ENCODE measurements around the gene PLA2G5.

The PLA2G5 gene

GRCh38 chr1:20139776-20140612 is 70.0 kb downstream of the PLA2G5 start:
- Histone ChIP-seq H3K36me3 (ENCODE audit: control insufficient read depth in 2 of 2, insufficient read depth in 2 of 2, low read length in 2 of 2) (no peaks in the 10 kb centered on the region), H3K27ac (ENCODE audit: low read depth in 2 of 2, low read length in 2 of 2) (no peak overlapping the region), H3K27me3 (ENCODE audit: control insufficient read depth in 2 of 2, insufficient read depth in 2 of 2, low read length in 2 of 2) (no peaks in the 10 kb centered on the region), H3K4me3 (ENCODE audit: low read length in 2 of 2) (no peak overlapping the region), H3K9me3 (ENCODE audit: control insufficient read depth in 2 of 2, low read length in 2 of 2) (no peaks in the 10 kb centered on the region), H3K9ac (ENCODE audit: low read depth in 1 of 2, low read length in 2 of 2) (no peak overlapping the region), H3K4me1 (ENCODE audit: control insufficient read depth in 2 of 2, insufficient read depth in 2 of 2, low read length in 2 of 2) (no peaks in the 10 kb centered on the region)

GRCh38 chr1:20141001-20141400 is 71.0 kb downstream of the PLA2G5 start:
- Histone ChIP-seq H3K36me3 (ENCODE audit: control insufficient read depth in 2 of 2, insufficient read depth in 2 of 2, low read length in 2 of 2) (no peaks in the 10 kb centered on the region), H3K9ac (ENCODE audit: low read depth in 1 of 2, low read length in 2 of 2) (no peak overlapping the region), H3K4me1 (ENCODE audit: control insufficient read depth in 2 of 2, insufficient read depth in 2 of 2, low read length in 2 of 2) (no peaks in the 10 kb centered on the region), H3K27ac (ENCODE audit: low read depth in 2 of 2, low read length in 2 of 2) (no peak overlapping the region), H3K4me3 (ENCODE audit: low read length in 2 of 2) (no peak overlapping the region), H3K9me3 (ENCODE audit: control insufficient read depth in 2 of 2, low read length in 2 of 2) (no peaks in the 10 kb centered on the region), H3K27me3 (ENCODE audit: control insufficient read depth in 2 of 2, insufficient read depth in 2 of 2, low read length in 2 of 2) (no peaks in the 10 kb centered on the region)

- Histone ChIP-seq H3K27me3 (ENCODE audit: control insufficient read depth in 2 of 2, insufficient read depth in 2 of 2, low read length in 2 of 2) (no peaks in the 10 kb centered on the region), H3K9me3 (ENCODE audit: control insufficient read depth in 2 of 2, low read length in 2 of 2) (no peaks in the 10 kb centered on the region), H3K27ac (ENCODE audit: low read depth in 2 of 2, low read length in 2 of 2) (no peak overlapping the region), H3K4me3 (ENCODE audit: low read length in 2 of 2) (no peak overlapping the region), H3K36me3 (ENCODE audit: control insufficient read depth in 2 of 2, insufficient read depth in 2 of 2, low read length in 2 of 2) (no peaks in the 10 kb centered on the region), H3K4me1 (ENCODE audit: control insufficient read depth in 2 of 2, insufficient read depth in 2 of 2, low read length in 2 of 2) (no peaks in the 10 kb centered on the region), H3K9ac (ENCODE audit: low read depth in 1 of 2, low read length in 2 of 2) (no peak overlapping the region)
Observed at GRCh38 chr1:20141466-20141865, 71.5 kb downstream of the PLA2G5 start.

Data from mucosa of rectum (tissue), 2 donors.